Stimulated activated CD4-positive, alpha-beta T cell treated with anti-CD3 and anti-CD28 coated beads, Interleukin-15, amount 100 ng/mL, for 24 hours (primary cell): ENCODE data around the gene PIK3R2.
"Not testable (repeated sequence)": the region's sequence is repeated elsewhere in the genome, so short reads cannot be mapped to it uniquely, and the experiment has no call there.

Experiments
- DNase-seq: peaks from one replicate; pipeline ENCODE4 v3.0.0-alpha.2; 2020

The PIK3R2 gene

DNA sequence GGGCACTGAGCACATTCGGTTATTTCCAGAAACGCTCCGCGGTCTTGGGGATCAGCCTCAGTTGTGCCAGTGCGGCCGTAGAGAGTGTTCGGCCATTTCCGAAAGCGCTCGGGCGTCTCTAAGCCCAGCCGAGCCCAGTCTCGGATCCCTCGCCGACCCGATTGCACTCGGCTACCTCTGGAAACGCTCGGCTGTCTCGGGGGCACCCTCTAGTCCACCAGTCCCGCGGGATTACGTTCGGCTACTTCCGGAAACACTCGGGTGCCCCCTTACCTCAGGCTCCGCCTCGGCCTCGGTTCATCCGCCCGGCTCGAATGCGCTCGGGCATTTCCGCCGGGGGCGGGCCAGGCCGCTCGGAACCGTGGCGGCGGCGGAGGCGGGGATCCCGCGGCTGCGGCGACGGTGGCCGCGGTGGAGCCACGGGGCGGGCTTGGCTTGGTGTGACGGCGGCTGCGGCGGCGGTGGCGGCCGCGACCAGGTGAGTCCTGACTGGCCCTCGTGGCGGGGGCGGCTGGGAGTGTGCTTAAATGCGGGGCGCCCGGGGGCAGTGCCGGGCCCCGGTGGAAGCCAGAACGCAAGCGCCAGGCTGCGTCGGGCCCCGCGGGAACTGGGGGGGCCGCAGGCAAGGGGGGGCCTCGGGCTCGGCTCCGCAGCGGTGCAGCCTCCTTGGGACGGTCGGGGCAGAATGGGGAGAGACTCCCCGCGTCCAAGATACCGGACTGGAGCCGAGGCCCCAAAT, at the start of gene PIK3R2:
Gene PIK3R2 (plus strand): TSS at position 347 of the 739 bp plus-strand sequence. CDS start 2,717 bp downstream, outside the sequence.
- DNase-seq: peak; percentile 100

GRCh38 chr19:18104793-18105131, 48.2 kb upstream of the PIK3R2 start:
- no peak for DNase-seq

DNA sequence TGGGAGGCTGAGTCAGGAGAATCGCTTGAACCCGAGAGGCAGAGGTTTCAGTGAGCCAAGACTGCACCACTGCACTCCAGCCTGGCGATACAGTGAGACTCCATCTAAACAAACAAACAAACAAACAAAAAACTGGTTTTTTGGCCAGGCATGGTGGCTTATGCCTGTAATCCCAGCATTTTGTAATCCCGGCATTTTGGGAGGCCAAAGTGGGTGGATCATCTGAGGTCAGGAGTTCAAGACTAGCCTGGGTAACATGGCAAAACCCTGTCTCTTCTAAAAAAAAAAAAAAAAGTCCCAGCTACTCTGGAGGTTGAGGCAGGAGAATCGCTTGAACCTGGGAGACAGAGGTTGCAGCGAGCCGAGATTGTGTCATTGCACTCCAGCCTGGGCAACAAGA, 47.7 kb upstream of the PIK3R2 start:
- not testable (repeated sequence) for DNase-seq

GRCh38 chr19:18107235-18107634, 45.7 kb upstream of the PIK3R2 start:
- no peak for DNase-seq

- DNase-seq: no peak
These were observed 44.1 kb upstream of the PIK3R2 start for GRCh38 chr19:18108897-18109296.

DNA sequence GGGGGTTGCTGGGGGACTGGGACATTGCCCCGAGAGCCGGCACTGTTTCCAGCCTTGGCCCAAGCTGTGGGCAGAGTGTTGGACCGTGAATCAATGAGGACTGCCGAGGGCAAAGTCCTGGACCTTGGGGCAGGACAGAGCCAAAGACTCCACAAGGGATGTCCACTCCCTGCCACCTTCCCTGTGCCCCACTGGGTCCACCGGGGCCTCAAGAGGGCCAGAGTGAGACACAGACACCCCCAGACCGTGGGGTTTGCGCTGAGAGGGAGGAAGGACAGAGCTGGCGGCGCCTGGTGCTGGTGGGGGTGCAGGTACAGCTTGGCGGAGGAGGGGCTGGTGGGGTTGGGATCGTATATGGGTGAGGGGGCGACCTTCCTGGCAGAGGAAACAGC, 43.6 kb upstream of the PIK3R2 start:
- no peak for DNase-seq

DNA sequence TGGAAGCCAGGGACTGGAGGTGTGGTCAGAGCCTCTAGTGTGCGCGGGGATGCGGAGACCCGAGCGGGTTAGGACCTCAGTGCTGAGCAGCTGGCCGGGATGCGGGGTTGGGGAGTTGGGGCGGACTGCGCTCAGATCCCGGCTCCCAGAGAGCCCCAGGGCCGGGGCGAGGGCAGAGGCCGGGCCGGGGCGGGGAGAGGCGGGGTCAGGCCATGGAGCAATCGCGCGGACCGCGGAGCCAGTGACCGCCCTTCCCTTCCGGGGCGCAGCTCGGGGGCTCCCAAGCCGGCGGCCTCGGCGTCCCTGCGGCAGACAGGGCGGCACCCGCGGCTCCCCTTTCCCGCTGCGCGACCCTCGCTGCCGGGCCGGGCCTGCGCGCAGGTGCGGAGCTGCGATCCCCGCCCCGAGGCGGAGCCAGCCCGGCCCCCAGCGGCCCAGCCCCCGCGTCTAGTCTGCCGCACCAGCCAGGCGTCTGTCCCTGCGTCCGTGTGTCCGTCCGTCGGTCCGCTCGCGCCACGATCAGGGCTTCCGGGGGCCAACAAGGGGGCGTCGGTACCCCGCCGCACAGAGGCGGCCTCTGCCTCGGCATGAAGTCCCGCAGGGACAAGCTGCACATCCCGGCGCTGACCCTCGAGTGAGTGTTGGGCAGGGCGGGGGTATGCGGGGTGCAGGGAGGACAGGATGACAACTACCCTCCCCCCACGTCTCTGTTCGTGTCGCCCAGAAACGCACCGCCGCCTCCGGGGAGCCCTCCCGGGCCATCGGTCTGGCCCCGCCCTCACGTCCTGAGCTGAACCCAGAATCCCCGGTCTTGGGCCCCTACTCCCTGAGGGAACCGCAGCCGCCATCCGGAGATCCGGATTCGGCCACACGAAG, 43.0 kb upstream of the PIK3R2 start:
- DNase-seq: peak; percentile 75

DNA sequence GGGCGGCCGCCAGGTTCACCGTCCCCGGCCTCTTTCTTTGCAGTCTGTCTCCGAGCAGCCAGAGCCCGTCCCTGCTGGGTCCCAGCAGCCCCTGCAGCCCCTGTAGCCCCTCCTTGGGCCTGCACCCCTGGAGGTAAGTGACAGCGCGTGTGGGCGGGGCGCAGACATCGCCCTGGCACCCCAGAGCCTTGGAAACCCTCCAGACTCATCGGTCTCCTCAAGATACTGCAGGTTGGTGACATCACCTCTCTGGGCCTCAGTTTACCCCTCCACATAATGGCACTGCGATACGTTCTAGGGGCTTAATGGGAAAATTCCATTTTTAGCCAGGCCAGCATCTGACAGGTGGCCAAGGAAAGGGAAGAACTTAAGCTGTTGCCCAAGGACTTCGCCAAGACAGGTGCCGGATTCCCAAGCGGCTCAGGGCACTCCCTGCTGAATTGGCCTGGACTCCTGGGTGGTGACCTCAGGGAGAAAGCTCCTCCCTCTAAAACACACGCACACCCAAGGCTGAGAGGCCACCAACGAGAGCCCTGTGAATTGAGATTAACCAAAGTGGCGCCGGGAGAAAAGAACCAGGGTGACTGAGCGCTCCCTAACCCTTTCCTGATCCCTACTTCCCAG, 42.2 kb upstream of the PIK3R2 start:
- DNase-seq: no peak

GRCh38 chr19:18112989-18113478, 39.9 kb upstream of the PIK3R2 start:
- DNase-seq: peak; percentile 90

GRCh38 chr19:18113827-18114226, 39.1 kb upstream of the PIK3R2 start:
- no peak for DNase-seq

- no peak for DNase-seq
These were observed 38.5 kb upstream of the PIK3R2 start for GRCh38 chr19:18114483-18114882.

DNA sequence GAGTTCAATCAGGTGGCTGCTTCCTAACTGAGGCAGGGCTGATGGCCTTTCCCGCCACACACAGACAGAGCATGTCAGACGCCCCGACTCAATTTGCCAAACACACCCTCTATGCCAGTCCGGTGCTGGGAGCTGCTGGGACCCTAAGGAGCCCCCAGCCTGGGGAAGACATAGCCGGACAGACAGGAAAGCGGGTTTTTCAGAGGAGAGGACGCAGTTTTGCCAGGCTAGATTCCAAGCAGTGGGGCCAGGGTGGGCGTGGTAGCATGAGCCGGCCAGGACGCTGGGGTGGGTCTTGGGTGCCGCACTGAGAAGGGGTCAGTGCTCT, 35.6 kb upstream of the PIK3R2 start:
- DNase-seq: no peak

GRCh38 chr19:18117692-18118378, 35.1 kb upstream of the PIK3R2 start:
- peak; percentile 96 for DNase-seq

DNA sequence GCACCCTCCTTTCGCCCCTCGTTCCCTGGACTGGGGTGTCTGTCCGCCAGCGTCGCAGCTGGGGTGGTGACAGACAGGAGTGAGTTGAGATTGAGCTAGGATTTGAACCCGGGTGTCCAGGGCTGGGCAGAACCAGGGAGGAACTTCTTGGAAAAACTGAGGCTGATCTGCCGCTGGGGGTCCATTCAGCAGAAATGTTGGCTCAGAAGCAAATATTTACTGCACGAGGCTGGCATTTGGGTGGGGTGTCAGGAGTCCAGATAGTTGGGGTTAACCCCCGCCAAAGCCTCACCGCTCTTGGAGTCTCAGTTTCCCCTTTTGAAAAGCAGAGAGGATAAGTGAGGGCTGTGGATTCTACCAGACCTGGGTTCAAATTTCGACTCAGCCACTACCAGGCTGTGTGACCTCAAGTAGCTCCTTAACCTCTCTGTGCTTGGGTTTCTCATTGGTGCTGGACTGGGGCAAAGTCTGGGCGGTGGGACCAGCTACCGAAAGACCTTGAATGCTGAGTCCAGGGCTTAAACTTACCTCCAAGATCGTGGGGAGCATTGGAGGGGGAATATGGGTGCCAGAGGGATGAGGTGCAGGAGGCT, 34.4 kb upstream of the PIK3R2 start:
- no peak for DNase-seq

DNA sequence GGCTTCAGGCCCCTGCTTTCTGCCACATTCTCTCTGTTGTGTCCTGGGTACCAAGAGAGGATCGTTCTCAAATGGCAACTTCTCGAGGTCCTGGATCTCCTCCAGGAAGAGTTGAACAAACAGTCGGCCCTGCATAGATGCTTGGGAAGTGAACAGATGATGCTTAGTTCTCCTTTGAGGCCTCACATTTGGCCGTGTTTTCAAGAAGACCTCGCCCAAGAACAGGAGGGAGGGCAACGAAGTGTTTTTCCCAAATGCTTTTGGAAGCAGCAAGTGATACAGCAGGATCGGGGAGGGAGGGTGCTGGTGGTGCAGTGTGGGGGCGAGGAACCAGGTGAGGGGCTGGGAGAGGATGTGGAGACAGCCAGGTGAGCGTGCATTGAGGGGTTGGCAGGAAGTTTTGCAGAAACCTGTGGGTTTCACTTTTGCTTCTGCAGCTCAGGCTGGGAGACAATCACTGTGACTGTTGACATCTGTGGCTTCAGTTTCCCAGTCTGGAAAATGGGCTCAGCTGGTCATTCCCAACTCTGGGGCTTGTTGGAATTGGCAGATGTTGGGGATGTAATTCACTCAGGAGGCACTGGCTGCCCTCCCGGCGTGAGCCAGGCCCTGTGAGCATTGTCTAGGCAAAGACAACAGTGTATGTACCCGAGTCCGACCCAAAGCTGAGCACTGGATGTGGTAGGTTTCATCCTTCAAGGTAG, 33.8 kb upstream of the PIK3R2 start:
- DNase-seq: peak; percentile 50

DNA sequence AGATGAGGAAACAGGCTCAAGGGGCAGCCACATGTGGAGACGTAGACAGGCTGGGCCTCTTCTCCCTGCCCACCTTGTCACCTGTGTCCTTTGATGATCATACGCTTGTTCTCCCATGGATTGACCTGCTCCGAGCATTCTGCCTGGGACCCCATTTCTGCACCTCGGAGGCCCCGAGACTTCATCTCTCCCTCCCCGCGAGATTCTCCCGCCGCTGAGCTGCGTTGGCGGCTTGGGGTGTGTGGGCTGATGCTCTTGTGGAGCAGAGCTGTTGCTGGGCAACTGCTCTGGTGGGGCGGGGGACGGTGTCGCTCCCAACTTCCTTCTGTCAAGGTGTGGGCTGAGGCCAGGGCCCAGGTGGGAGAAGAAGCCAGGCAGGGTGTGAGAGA, 33.3 kb upstream of the PIK3R2 start:
- peak; percentile 70 for DNase-seq

DNA sequence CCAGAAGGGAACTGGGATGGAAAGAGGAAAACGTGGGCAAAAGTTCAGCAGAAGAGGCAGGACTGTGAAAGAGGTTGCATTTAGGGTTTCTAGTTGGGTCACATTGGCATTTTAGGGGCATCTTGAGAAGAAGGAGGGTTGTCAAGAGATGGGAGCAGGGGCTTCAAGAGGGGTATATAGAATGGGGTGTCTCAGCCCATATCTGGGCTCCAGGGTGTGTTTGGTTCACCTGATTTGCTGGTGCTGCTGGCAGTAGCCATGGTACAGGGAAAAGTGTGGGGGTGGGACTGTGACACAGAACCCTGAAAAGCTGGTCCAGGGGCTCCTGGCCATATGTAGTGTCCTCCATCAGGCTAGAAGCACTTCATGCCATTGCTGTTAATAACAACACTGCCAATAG, 32.8 kb upstream of the PIK3R2 start:
- DNase-seq: no peak

GRCh38 chr19:18121166-18121565, 31.8 kb upstream of the PIK3R2 start:
- no peak for DNase-seq

- no peak for DNase-seq
These were observed 30.5 kb upstream of the PIK3R2 start for GRCh38 chr19:18122424-18122823.

DNA sequence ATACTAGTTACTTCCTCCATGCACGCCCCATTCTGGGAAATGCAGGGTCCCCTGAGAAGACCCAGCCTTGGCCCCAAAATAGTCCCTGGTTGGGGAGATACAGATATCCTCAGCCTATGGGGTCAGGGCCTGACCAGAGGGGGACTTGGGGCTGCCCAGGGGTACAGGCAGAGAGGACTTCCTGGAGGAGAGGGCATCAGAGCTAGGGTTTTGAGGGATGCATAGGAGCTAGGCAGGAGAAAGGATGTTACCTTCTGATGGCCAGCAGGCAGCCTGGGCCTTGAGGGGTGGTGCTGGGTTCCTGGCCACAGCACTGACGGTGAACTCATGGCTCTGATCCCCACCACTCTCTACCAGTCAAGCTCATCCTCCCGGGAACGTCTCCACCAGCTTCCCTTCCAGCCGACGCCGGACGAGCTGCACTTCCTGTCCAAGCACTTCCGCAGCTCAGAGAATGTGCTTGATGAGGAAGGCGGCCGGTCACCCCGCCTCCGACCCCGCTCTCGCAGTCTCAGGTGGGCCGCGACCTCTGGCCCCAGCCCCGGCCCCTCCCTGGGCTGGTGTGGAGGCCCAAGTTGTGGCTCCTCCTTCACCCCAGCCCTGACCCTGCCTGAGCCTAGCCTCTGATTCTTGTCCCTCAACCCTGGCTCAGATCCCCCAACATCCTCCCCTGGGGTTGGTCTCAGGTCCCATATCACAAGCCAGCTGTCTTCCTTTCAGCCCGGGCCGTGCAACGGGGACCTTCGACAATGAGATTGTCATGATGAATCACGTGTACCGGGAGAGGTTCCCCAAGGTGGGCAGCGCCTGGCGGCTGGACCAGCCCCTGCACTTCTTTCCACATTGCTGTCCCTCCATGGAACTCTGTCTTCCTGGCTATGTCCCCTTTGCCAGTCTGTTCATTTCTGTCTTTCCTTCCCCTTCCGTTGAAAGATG, 29.8 kb upstream of the PIK3R2 start:
- DNase-seq: no peak

DNA sequence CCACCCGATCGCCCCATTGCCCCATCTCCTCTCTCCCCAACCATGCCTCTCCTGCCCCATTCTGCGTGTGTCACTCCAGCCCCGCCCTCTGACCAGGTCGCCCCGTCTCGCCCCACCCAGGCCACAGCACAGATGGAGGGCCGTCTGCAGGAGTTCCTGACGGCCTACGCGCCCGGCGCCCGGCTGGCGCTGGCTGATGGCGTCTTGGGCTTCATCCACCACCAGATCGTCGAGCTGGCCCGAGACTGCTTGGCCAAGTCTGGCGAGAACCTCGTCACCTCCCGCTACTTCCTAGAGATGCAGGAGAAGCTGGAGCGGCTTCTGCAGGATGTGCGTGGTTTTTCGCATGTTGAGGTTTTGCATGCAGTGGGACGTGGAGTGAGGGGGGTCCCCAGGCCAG, 29.1 kb upstream of the PIK3R2 start:
- DNase-seq: no peak
